Trophoblast cell (in vitro differentiated cells and primary cell): Measurements from ENCODE around the gene ING5.

Experiments used
- DNase-seq, 2 donors: peaks; one replicate each; pipeline ENCODE4 v3.0.0-alpha.2; 2016
- H2AFZ ChIP-seq: 2 replicates; pipeline ENCODE4 v1.6.1; 2013; ENCODE audit warnings: low read length, moderate library complexity, mild to moderate bottlenecking; ENCODE audit not compliant: insufficient read depth, poor library complexity
- H2AK5ac ChIP-seq: 2 replicates; pipeline ENCODE4 v1.6.1; 2013; ENCODE audit warnings: mild to moderate bottlenecking, low read length
- H2BK120ac ChIP-seq: 2 replicates; pipeline ENCODE4 v1.6.1; 2013; ENCODE audit warnings: low read length, mild to moderate bottlenecking, moderate library complexity; ENCODE audit not compliant: insufficient read depth, poor library complexity
- H2BK12ac ChIP-seq: 2 replicates; pipeline ENCODE4 v1.6.1; 2013; ENCODE audit warnings: mild to moderate bottlenecking, low read length, moderate library complexity
- H2BK5ac ChIP-seq: 2 replicates; pipeline ENCODE4 v1.6.1; 2013; ENCODE audit warnings: low read length, low read depth, moderate library complexity, mild to moderate bottlenecking; ENCODE audit not compliant: poor library complexity
- H3K14ac ChIP-seq: 2 replicates; pipeline ENCODE4 v1.6.1; 2013; ENCODE audit warnings: mild to moderate bottlenecking, low read length
- H3K18ac ChIP-seq: 2 replicates; pipeline ENCODE4 v1.6.1; 2013; ENCODE audit warnings: mild to moderate bottlenecking, low read length
- H3K23ac ChIP-seq: 2 replicates; pipeline ENCODE4 v1.6.1; 2013; ENCODE audit warnings: low read length
- H3K27ac ChIP-seq: 2 replicates; pipeline ENCODE4 v1.5.1; 2013; ENCODE audit warnings: low read depth, mild to moderate bottlenecking, inconsistent platforms, low read length, moderate library complexity
- H3K27me3 ChIP-seq: 2 replicates; pipeline ENCODE4 v1.6.1; 2013; ENCODE audit warnings: inconsistent platforms, mild to moderate bottlenecking, low read length, moderate library complexity; ENCODE audit not compliant: insufficient read depth
- H3K36me3 ChIP-seq, 2 experiments: 1 replicate in 1 of 2; 2 replicates in 1 of 2; pipeline ENCODE4 v1.6.1; 2013; ENCODE audit warnings: low read length in 2 of 2, mild to moderate bottlenecking in 2 of 2, moderate library complexity in 1 of 2; ENCODE audit not compliant: insufficient read depth in 2 of 2, control insufficient read depth in 1 of 2
- H3K4ac ChIP-seq: 2 replicates; pipeline ENCODE4 v1.6.1; 2013; ENCODE audit warnings: low read depth, mild to moderate bottlenecking, low read length, moderate library complexity
- H3K4me1 ChIP-seq, 2 experiments: 1 replicate in 1 of 2; 2 replicates in 1 of 2; pipeline ENCODE4 v1.6.1; 2013; ENCODE audit warnings: low read length in 2 of 2, mild to moderate bottlenecking in 2 of 2, moderate library complexity in 1 of 2; ENCODE audit not compliant: insufficient read depth in 2 of 2, control insufficient read depth in 1 of 2
- H3K4me2 ChIP-seq: 2 replicates; pipeline ENCODE4 v1.6.1; 2013; ENCODE audit warnings: inconsistent platforms, mild to moderate bottlenecking, low read length, moderate library complexity
- H3K4me3 ChIP-seq: 2 replicates; pipeline ENCODE4 v1.5.1; 2013; ENCODE audit warnings: mild to moderate bottlenecking, low read depth, low read length, inconsistent platforms
- H3K79me1 ChIP-seq: one replicate; pipeline ENCODE4 v1.6.1; 2013; ENCODE audit warnings: low read length
- H3K79me2 ChIP-seq: 2 replicates; pipeline ENCODE4 v1.6.1; 2013; ENCODE audit warnings: low read length, mild to moderate bottlenecking; ENCODE audit not compliant: control insufficient read depth, insufficient read depth, poor library complexity
- H3K9ac ChIP-seq: 2 replicates; pipeline ENCODE4 v1.6.1; 2013; ENCODE audit warnings: mild to moderate bottlenecking, low read length
- H3K9me3 ChIP-seq: 2 replicates; pipeline ENCODE4 v1.6.1; 2013; ENCODE audit warnings: low read depth, mild to moderate bottlenecking, control low read depth, inconsistent platforms, low read length; ENCODE audit not compliant: insufficient read depth
- H4K12ac ChIP-seq: 2 replicates; pipeline ENCODE4 v1.6.1; 2013; ENCODE audit warnings: low read depth, mild to moderate bottlenecking, low read length, moderate library complexity
- H4K8ac ChIP-seq: 2 replicates; pipeline ENCODE4 v1.6.1; 2013; ENCODE audit warnings: low read depth, mild to moderate bottlenecking, low read length, moderate library complexity
- H4K91ac ChIP-seq: one replicate; pipeline ENCODE4 v1.6.1; 2013; ENCODE audit warnings: low read depth, mild to moderate bottlenecking, low read length, moderate library complexity
- WGBS: extraction: QIAGEN DNeasy Blood & Tissue Kit; methylation state at CpG from one replicate; pipeline ENCODE4 v1.1.7; 2013; ENCODE audit warnings: missing lambda C conversion rate; ENCODE audit not compliant: insufficient read length, insufficient coverage; ENCODE audit errors: extremely low coverage; 5-methylcytosine and 5-hydroxymethylcytosine counted together

The ING5 gene

GRCh38 chr2:241673797-241674725, 27.8 kb upstream of the ING5 start:
- Histone ChIP-seq H4K8ac (no peak overlapping the region), H3K4me2 (no peak overlapping the region), H3K4me3 (no peak overlapping the region), H3K27me3 (no peaks in the 10 kb centered on the region), H2BK12ac (no peak overlapping the region), H2AFZ (no peak overlapping the region), H2BK5ac (no peak overlapping the region), H3K4ac (no peak overlapping the region), H3K14ac (no peak overlapping the region), H3K27ac (no peak overlapping the region), H3K18ac (no peak overlapping the region), H3K4me1 (no peaks in the 10 kb centered on the region), H4K12ac (no peak overlapping the region), H3K79me1 (no peaks in the 10 kb centered on the region), H3K9ac (no peak overlapping the region), H3K9me3 (peaks cover 2% of the 10 kb centered on the region), H2AK5ac (no peak overlapping the region), H4K91ac (no peak overlapping the region), H2BK120ac (no peak overlapping the region), H3K79me2 (no peaks in the 10 kb centered on the region), H3K23ac (no peak overlapping the region), H3K36me3 (peaks cover 89 to 90% of the 10 kb centered on the region in 2 experiments)
- WGBS = no CpG with 5 or more reads among the region's 21 CpGs
- DNase-seq = no peak

GRCh38 chr2:241675885-241676284, 26.0 kb upstream of the ING5 start:
- Histone ChIP-seq H3K23ac (no peak overlapping the region), H3K14ac (no peak overlapping the region), H3K36me3 (peaks cover 85 to 87% of the 10 kb centered on the region in 2 experiments), H2AK5ac (no peak overlapping the region), H3K27me3 (no peaks in the 10 kb centered on the region), H3K79me1 (no peaks in the 10 kb centered on the region), H2BK12ac (no peak overlapping the region), H2BK5ac (no peak overlapping the region), H4K8ac (no peak overlapping the region), H3K9me3 (peaks cover 2% of the 10 kb centered on the region), H3K4me2 (no peak overlapping the region), H4K12ac (no peak overlapping the region), H4K91ac (no peak overlapping the region), H3K4me1 (no peaks in the 10 kb centered on the region), H3K4ac (no peak overlapping the region), H3K4me3 (no peak overlapping the region), H2BK120ac (no peak overlapping the region), H3K27ac (no peak overlapping the region), H2AFZ (no peak overlapping the region), H3K9ac (no peak overlapping the region), H3K18ac (no peak overlapping the region), H3K79me2 (no peaks in the 10 kb centered on the region)
- WGBS = no CpG with 5 or more reads among the region's 17 CpGs
- DNase-seq = no peak

- Histone ChIP-seq H3K79me1 (no peaks in the 10 kb centered on the region), H3K4ac (no peak overlapping the region), H3K27ac (no peak overlapping the region), H2AK5ac (no peak overlapping the region), H3K79me2 (no peaks in the 10 kb centered on the region), H3K4me2 (no peak overlapping the region), H3K36me3 (peaks cover 83 to 87% of the 10 kb centered on the region in 2 experiments), H3K4me1 (peaks cover 0 to 3% of the 10 kb centered on the region in 2 experiments), H3K14ac (no peak overlapping the region), H4K8ac (no peak overlapping the region), H3K27me3 (no peaks in the 10 kb centered on the region), H3K9me3 (peaks cover 2% of the 10 kb centered on the region), H2BK12ac (no peak overlapping the region), H3K9ac (no peak overlapping the region), H2BK5ac (no peak overlapping the region), H3K23ac (no peak overlapping the region), H2AFZ (no peak overlapping the region), H2BK120ac (no peak overlapping the region), H3K4me3 (no peak overlapping the region), H4K12ac (no peak overlapping the region), H4K91ac (no peak overlapping the region), H3K18ac (no peak overlapping the region)
- no peak for DNase-seq
- no CpG with 5 or more reads among the region's 17 CpGs for WGBS
Measured at GRCh38 chr2:241676665-241677064, 25.2 kb upstream of the ING5 start.

GRCh38 chr2:241677392-241677791, 24.4 kb upstream of the ING5 start:
- Histone ChIP-seq H3K18ac (no peak overlapping the region), H4K12ac (no peak overlapping the region), H3K4ac (no peak overlapping the region), H3K4me3 (no peak overlapping the region), H3K27ac (no peak overlapping the region), H3K9me3 (peaks cover 2% of the 10 kb centered on the region), H2BK120ac (no peak overlapping the region), H3K23ac (no peak overlapping the region), H3K4me1 (peaks cover 0 to 3% of the 10 kb centered on the region in 2 experiments), H4K91ac (no peak overlapping the region), H3K9ac (no peak overlapping the region), H2BK5ac (no peak overlapping the region), H3K79me2 (no peaks in the 10 kb centered on the region), H2AFZ (no peak overlapping the region), H2AK5ac (no peak overlapping the region), H2BK12ac (no peak overlapping the region), H4K8ac (no peak overlapping the region), H3K4me2 (no peak overlapping the region), H3K27me3 (no peaks in the 10 kb centered on the region), H3K36me3 (peaks cover 81 to 85% of the 10 kb centered on the region in 2 experiments), H3K14ac (no peak overlapping the region), H3K79me1 (no peaks in the 10 kb centered on the region)
- DNase-seq = no peak
- WGBS = no CpG with 5 or more reads among the region's 24 CpGs
